ENCODE results near the gene ZNF385D.

The ZNF385D gene

DNA sequence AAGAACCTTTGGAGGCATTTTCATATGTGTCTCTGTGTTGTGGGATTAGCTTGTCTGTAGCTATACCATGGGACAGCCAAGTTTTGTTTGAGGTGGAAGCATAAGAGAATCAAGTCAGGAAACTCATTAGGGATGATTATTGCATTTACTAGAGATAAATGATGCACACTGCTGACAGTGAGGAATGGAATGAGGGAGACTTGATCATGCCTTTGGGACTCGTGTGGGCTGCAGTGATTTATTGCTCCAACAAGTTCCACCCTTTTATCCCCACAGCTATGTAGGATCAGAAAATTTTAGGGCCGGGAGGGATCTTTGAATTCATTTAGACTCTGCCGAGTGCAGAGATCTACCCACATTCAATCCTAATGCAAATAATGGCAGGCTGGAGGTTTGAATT is 16.3 kb downstream of the ZNF385D start:
- no peak overlapping the region for H2AK5ac ChIP-seq (ENCODE audit: low read length)
- H3K79me1 ChIP-seq (ENCODE audit: low read length): no peaks in the 10 kb centered on the region
- no peak overlapping the region for H3K9ac ChIP-seq (ENCODE audit: low read length)
- H4K8ac ChIP-seq (ENCODE audit: low read depth, low read length): no peak overlapping the region
- H3K9me3 ChIP-seq (ENCODE audit: insufficient read depth, low read depth, low read length): no peaks in the 10 kb centered on the region
- H2BK12ac ChIP-seq (ENCODE audit: low read length): no peak overlapping the region
- no peaks in the 10 kb centered on the region for H3K79me2 ChIP-seq (ENCODE audit: control insufficient read depth, insufficient read depth, low read length, poor library complexity)
- no peak overlapping the region for H4K91ac ChIP-seq (ENCODE audit: low read depth, low read length)
- H3K4ac ChIP-seq (ENCODE audit: low read depth, low read length): no peak overlapping the region
- H3K23ac ChIP-seq (ENCODE audit: low read length): no peak overlapping the region
- H3K4me3 ChIP-seq (ENCODE audit: low read depth, low read length): no peak overlapping the region
- no peak overlapping the region for H2BK120ac ChIP-seq (ENCODE audit: insufficient read depth, low read length, poor library complexity)
- H3K36me3 ChIP-seq (ENCODE audit: control insufficient read depth in 1 of 2, insufficient read depth in 2 of 2, low read length in 2 of 2): no peaks in the 10 kb centered on the region
- H3K4me2 ChIP-seq (ENCODE audit: low read length): no peak overlapping the region
- H3K14ac ChIP-seq (ENCODE audit: low read length): no peak overlapping the region
- H3K27ac ChIP-seq (ENCODE audit: low read depth, low read length): no peak overlapping the region
- H4K12ac ChIP-seq (ENCODE audit: low read depth, low read length): no peak overlapping the region
- H2AFZ ChIP-seq (ENCODE audit: insufficient read depth, low read length, poor library complexity): no peak overlapping the region
- H3K4me1 ChIP-seq (ENCODE audit: control insufficient read depth in 1 of 2, insufficient read depth in 2 of 2, low read length in 2 of 2): no peaks in the 10 kb centered on the region
- no peak for DNase-seq
- H3K27me3 ChIP-seq (ENCODE audit: insufficient read depth, low read length): no peaks in the 10 kb centered on the region
- no peak overlapping the region for H2BK5ac ChIP-seq (ENCODE audit: low read depth, low read length, poor library complexity)
- no CpG with 5 or more reads among the region's 3 CpGs for WGBS (ENCODE audit: extremely low coverage, insufficient coverage, insufficient read length)
- H3K18ac ChIP-seq (ENCODE audit: low read length): no peak overlapping the region

GRCh38 chr3:21729888-21730459 is 21.0 kb downstream of the ZNF385D start:
- Histone ChIP-seq H4K91ac (ENCODE audit: low read depth, low read length) (no peak overlapping the region), H3K4me2 (ENCODE audit: low read length) (no peak overlapping the region), H3K9me3 (ENCODE audit: insufficient read depth, low read depth, low read length) (no peaks in the 10 kb centered on the region), H3K79me1 (ENCODE audit: low read length) (no peaks in the 10 kb centered on the region), H3K4me1 (ENCODE audit: control insufficient read depth in 1 of 2, insufficient read depth in 2 of 2, low read length in 2 of 2) (no peaks in the 10 kb centered on the region), H3K79me2 (ENCODE audit: control insufficient read depth, insufficient read depth, low read length, poor library complexity) (no peaks in the 10 kb centered on the region), H3K23ac (ENCODE audit: low read length) (no peak overlapping the region), H4K8ac (ENCODE audit: low read depth, low read length) (no peak overlapping the region), H3K36me3 (ENCODE audit: control insufficient read depth in 1 of 2, insufficient read depth in 2 of 2, low read length in 2 of 2) (no peaks in the 10 kb centered on the region), H2AFZ (ENCODE audit: insufficient read depth, low read length, poor library complexity) (no peak overlapping the region), H3K4ac (ENCODE audit: low read depth, low read length) (no peak overlapping the region), H3K14ac (ENCODE audit: low read length) (no peak overlapping the region), H3K27ac (ENCODE audit: low read depth, low read length) (no peak overlapping the region), H3K9ac (ENCODE audit: low read length) (no peak overlapping the region), H4K12ac (ENCODE audit: low read depth, low read length) (no peak overlapping the region), H2BK12ac (ENCODE audit: low read length) (no peak overlapping the region), H3K27me3 (ENCODE audit: insufficient read depth, low read length) (no peaks in the 10 kb centered on the region), H2BK5ac (ENCODE audit: low read depth, low read length, poor library complexity) (no peak overlapping the region), H2BK120ac (ENCODE audit: insufficient read depth, low read length, poor library complexity) (no peak overlapping the region), H3K4me3 (ENCODE audit: low read depth, low read length) (no peak overlapping the region), H2AK5ac (ENCODE audit: low read length) (no peak overlapping the region), H3K18ac (ENCODE audit: low read length) (no peak overlapping the region)
- DNase-seq: no peak
- 100% methylated on average over 1 of the region's 6 CpGs for WGBS (ENCODE audit: extremely low coverage, insufficient coverage, insufficient read length)

GRCh38 chr3:21729331-21729730 is 21.7 kb downstream of the ZNF385D start:
- H4K8ac ChIP-seq (ENCODE audit: low read depth, low read length): no peak overlapping the region
- no peaks in the 10 kb centered on the region for H3K79me1 ChIP-seq (ENCODE audit: low read length)
- H3K27me3 ChIP-seq (ENCODE audit: insufficient read depth, low read length): no peaks in the 10 kb centered on the region
- H3K79me2 ChIP-seq (ENCODE audit: control insufficient read depth, insufficient read depth, low read length, poor library complexity): no peaks in the 10 kb centered on the region
- no peaks in the 10 kb centered on the region for H3K9me3 ChIP-seq (ENCODE audit: insufficient read depth, low read depth, low read length)
- H4K12ac ChIP-seq (ENCODE audit: low read depth, low read length): no peak overlapping the region
- no CpG with 5 or more reads among the region's 1 CpG for WGBS (ENCODE audit: extremely low coverage, insufficient coverage, insufficient read length)
- no peak overlapping the region for H3K27ac ChIP-seq (ENCODE audit: low read depth, low read length)
- H2BK120ac ChIP-seq (ENCODE audit: insufficient read depth, low read length, poor library complexity): no peak overlapping the region
- H4K91ac ChIP-seq (ENCODE audit: low read depth, low read length): no peak overlapping the region
- H3K9ac ChIP-seq (ENCODE audit: low read length): no peak overlapping the region
- no peak for DNase-seq
- no peak overlapping the region for H2AK5ac ChIP-seq (ENCODE audit: low read length)
- H3K4ac ChIP-seq (ENCODE audit: low read depth, low read length): no peak overlapping the region
- H3K14ac ChIP-seq (ENCODE audit: low read length): no peak overlapping the region
- H3K36me3 ChIP-seq (ENCODE audit: control insufficient read depth in 1 of 2, insufficient read depth in 2 of 2, low read length in 2 of 2): no peaks in the 10 kb centered on the region
- no peak overlapping the region for H3K18ac ChIP-seq (ENCODE audit: low read length)
- H3K4me3 ChIP-seq (ENCODE audit: low read depth, low read length): no peak overlapping the region
- H2BK5ac ChIP-seq (ENCODE audit: low read depth, low read length, poor library complexity): no peak overlapping the region
- no peak overlapping the region for H2AFZ ChIP-seq (ENCODE audit: insufficient read depth, low read length, poor library complexity)
- H3K23ac ChIP-seq (ENCODE audit: low read length): no peak overlapping the region
- no peak overlapping the region for H2BK12ac ChIP-seq (ENCODE audit: low read length)
- no peaks in the 10 kb centered on the region for H3K4me1 ChIP-seq (ENCODE audit: control insufficient read depth in 1 of 2, insufficient read depth in 2 of 2, low read length in 2 of 2)
- H3K4me2 ChIP-seq (ENCODE audit: low read length): no peak overlapping the region

GRCh38 chr3:21722768-21723167 is 28.2 kb downstream of the ZNF385D start:
- no peaks in the 10 kb centered on the region for H3K79me2 ChIP-seq (ENCODE audit: control insufficient read depth, insufficient read depth, low read length, poor library complexity)
- no peak overlapping the region for H3K4ac ChIP-seq (ENCODE audit: low read depth, low read length)
- H3K23ac ChIP-seq (ENCODE audit: low read length): no peak overlapping the region
- H4K12ac ChIP-seq (ENCODE audit: low read depth, low read length): no peak overlapping the region
- no peak overlapping the region for H2BK12ac ChIP-seq (ENCODE audit: low read length)
- H3K79me1 ChIP-seq (ENCODE audit: low read length): no peaks in the 10 kb centered on the region
- no peak overlapping the region for H2BK120ac ChIP-seq (ENCODE audit: insufficient read depth, low read length, poor library complexity)
- WGBS (ENCODE audit: extremely low coverage, insufficient coverage, insufficient read length): no CpG with 5 or more reads among the region's 3 CpGs
- no peaks in the 10 kb centered on the region for H3K36me3 ChIP-seq (ENCODE audit: control insufficient read depth in 1 of 2, insufficient read depth in 2 of 2, low read length in 2 of 2)
- H3K4me3 ChIP-seq (ENCODE audit: low read depth, low read length): no peak overlapping the region
- no peak overlapping the region for H3K14ac ChIP-seq (ENCODE audit: low read length)
- H3K9me3 ChIP-seq (ENCODE audit: insufficient read depth, low read depth, low read length): no peaks in the 10 kb centered on the region
- H3K4me1 ChIP-seq (ENCODE audit: control insufficient read depth in 1 of 2, insufficient read depth in 2 of 2, low read length in 2 of 2): no peaks in the 10 kb centered on the region
- H2AFZ ChIP-seq (ENCODE audit: insufficient read depth, low read length, poor library complexity): no peak overlapping the region
- H3K9ac ChIP-seq (ENCODE audit: low read length): no peak overlapping the region
- DNase-seq: no peak
- H3K27ac ChIP-seq (ENCODE audit: low read depth, low read length): no peak overlapping the region
- H3K18ac ChIP-seq (ENCODE audit: low read length): no peak overlapping the region
- H4K91ac ChIP-seq (ENCODE audit: low read depth, low read length): no peak overlapping the region
- no peaks in the 10 kb centered on the region for H3K27me3 ChIP-seq (ENCODE audit: insufficient read depth, low read length)
- H2BK5ac ChIP-seq (ENCODE audit: low read depth, low read length, poor library complexity): no peak overlapping the region
- H2AK5ac ChIP-seq (ENCODE audit: low read length): no peak overlapping the region
- no peak overlapping the region for H4K8ac ChIP-seq (ENCODE audit: low read depth, low read length)
- H3K4me2 ChIP-seq (ENCODE audit: low read length): no peak overlapping the region
